ENCODE data around the gene CYTH3.
"Not testable (repeated sequence)": the region's sequence is repeated elsewhere in the genome, so short reads cannot be mapped to it uniquely, and the experiment has no call there.

CYTH3 gene

GRCh38 chr7:6228361-6229229, 43.8 kb downstream of the CYTH3 start:
- ChIA-PET POLR2A (no interaction called here), CTCF (interaction anchor here (0.9 to 1.2 kb wide), 2 partner anchors 13 to 68 kb away, joined by 3 read pairs; no protein-coding TSS in a partner anchor)
- DNase-seq (ENCODE audit: low read depth, low spot score), result no peak
- no peak for TF ChIP-seq CTCF (IDR thresholded peaks at IDR 0.05; ENCODE audit: insufficient read depth, low read length, missing control alignments)
- H3K4me3 ChIP-seq (ENCODE audit: low read depth, low read length), result no peak overlapping the region; the same call in none of the 2 replicates

- DNase-seq (ENCODE audit: low read depth, low spot score), result no peak
- H3K4me3 ChIP-seq (ENCODE audit: low read depth, low read length), result no peak overlapping the region
- no peak for TF ChIP-seq CTCF (IDR thresholded peaks at IDR 0.05; ENCODE audit: insufficient read depth, low read length, missing control alignments)
- POLR2A ChIA-PET, result no interaction called here
- CTCF ChIA-PET, result interaction anchor here (1.2 kb wide), 1 partner anchor 67 kb away, joined by 3 read pairs; no protein-coding TSS in a partner anchor
Observed at GRCh38 chr7:6227294-6227846, 45.1 kb downstream of the CYTH3 start.

GRCh38 chr7:6226194-6226799, 46.1 kb downstream of the CYTH3 start:
- DNase-seq (ENCODE audit: low read depth, low spot score), result no peak
- CTCF ChIA-PET, result interaction anchor here (0.8 kb wide), 1 partner anchor 97 kb away, joined by 3 read pairs; no protein-coding TSS in a partner anchor
- TF ChIP-seq CTCF (IDR thresholded peaks at IDR 0.05; ENCODE audit: insufficient read depth, low read length, missing control alignments), result no peak
- no peak overlapping the region for H3K4me3 ChIP-seq (ENCODE audit: low read depth, low read length)
- POLR2A ChIA-PET, result no interaction called here

- CTCF ChIA-PET, result not testable (repeated sequence)
Observed at GRCh38 chr7:6223411-6223810, 49.0 kb downstream of the CYTH3 start.

GRCh38 chr7:6223010-6223409, 49.4 kb downstream of the CYTH3 start:
- DNase-seq (ENCODE audit: low read depth, low spot score); CTCF ChIA-PET; POLR2A ChIA-PET; H3K4me3 ChIP-seq (ENCODE audit: low read depth, low read length): not testable (repeated sequence)

More at GRCh38 chr7:6223411-6223810, 49.0 kb downstream of the CYTH3 start:
- H3K4me3 ChIP-seq (ENCODE audit: low read depth, low read length); DNase-seq (ENCODE audit: low read depth, low spot score); POLR2A ChIA-PET: not testable (repeated sequence)

- TF ChIP-seq CTCF (IDR thresholded peaks at IDR 0.05; ENCODE audit: insufficient read depth, low read length, missing control alignments), result no peak
- DNase-seq (ENCODE audit: low read depth, low spot score), result no peak
- POLR2A ChIA-PET, result no interaction called here
- H3K4me3 ChIP-seq (ENCODE audit: low read depth, low read length), result no peak overlapping the region
- CTCF ChIA-PET, result no interaction called here
Observed at GRCh38 chr7:6221340-6222319, 50.8 kb downstream of the CYTH3 start.
